ENCODE results near the gene RIMS4.
"Not testable (repeated sequence)": the region's sequence is repeated elsewhere in the genome, so short reads cannot be mapped to it uniquely, and the experiment has no call there.

RIMS4 gene

DNA sequence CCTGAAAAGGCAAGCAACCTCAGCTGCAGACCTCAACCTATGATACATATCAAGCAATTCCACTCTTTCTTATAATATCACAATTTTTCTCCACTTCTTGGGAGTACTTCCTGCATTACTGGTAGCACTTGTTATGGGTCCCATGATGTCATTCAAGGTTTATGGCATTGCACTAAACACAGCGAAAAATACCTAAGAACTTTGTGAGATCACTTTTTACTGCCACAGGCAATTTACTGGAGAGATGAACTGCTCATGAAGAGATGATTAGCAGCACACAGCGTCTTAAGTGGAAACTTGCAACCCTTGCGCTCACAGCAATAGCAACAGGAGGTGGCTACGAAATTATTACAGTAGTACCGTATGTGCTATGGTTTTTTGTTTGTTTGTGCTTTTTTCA, 19.3 kb upstream of the RIMS4 start:
- no peak for DNase-seq

DNA sequence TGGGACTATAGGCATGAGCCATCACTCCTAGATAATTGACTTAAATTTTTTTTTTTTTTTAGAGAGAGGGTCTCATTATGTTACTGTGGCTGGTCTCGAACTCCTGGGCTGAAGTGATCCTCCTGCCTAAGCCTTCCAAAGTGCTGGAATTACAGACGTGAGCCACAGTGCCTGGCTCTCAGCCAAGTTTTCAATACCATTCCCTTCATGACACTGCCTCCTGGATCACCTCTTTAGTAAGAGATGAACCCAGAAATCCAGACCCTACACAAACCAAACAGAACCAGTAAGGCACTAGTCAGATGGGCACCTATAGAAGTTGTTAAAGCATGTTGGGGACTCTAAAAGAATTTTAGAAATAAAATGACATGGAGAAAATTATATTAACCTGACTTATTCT, 18.3 kb upstream of the RIMS4 start:
- no peak for DNase-seq

DNA sequence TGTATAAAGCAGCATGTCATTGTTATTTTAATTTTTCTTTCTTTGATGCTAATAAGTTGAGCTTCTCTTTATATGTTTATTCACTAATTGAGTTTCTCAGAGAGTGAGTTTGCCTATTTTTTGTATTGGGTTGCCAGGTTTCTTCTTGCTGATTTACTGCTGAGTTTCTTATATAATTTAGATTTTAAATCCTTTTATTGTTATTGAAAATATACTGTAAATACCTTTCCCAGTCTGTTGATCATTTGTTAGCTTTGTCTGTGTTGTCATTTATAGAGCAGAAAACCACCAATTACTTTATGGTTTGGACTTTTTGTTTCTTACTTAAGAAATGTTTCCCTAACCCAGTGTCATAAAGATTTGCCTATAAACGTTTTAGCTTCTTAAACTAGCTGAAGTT, 17.1 kb upstream of the RIMS4 start:
- DNase-seq = no peak

DNA sequence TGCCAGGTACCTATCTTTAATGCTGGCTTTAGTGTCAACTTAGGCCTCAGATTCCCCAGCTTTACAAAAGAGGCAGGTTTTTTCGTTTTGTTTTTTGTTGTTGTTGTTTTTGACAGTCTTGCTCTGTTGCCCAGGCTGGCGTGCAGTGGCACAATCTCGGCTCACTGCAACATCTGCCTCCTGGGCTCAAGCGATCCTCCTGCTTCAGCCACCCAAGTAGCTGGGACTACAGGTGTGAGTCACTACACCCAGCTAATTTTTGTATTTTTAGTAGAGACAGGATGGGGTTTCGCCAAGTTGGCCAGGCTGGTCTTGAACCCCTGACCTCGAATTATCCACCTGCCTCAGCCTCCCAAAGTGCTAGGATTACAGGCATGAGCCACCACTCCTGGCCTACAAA, 11.2 kb upstream of the RIMS4 start:
- DNase-seq = not testable (repeated sequence)

DNA sequence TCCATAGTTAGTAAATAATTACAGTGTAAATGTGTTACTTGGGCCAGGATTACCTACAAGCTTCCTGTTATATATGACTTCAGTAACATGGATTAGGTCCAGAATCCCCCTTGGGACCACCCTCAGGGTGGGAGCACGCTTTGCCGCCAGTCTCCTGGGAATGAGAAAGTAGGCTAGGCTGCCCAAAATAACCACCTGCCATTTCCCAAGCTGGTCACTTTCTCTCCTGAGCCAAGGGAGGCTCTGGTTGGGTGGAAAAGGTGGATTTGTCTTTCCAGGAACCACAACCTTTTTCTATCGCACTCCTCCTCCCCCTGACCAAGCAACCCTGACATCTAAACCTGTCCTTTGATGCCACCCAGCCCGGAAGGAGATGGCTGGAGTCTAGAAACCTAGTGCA, 9.6 kb upstream of the RIMS4 start:
- no peak for DNase-seq

DNA sequence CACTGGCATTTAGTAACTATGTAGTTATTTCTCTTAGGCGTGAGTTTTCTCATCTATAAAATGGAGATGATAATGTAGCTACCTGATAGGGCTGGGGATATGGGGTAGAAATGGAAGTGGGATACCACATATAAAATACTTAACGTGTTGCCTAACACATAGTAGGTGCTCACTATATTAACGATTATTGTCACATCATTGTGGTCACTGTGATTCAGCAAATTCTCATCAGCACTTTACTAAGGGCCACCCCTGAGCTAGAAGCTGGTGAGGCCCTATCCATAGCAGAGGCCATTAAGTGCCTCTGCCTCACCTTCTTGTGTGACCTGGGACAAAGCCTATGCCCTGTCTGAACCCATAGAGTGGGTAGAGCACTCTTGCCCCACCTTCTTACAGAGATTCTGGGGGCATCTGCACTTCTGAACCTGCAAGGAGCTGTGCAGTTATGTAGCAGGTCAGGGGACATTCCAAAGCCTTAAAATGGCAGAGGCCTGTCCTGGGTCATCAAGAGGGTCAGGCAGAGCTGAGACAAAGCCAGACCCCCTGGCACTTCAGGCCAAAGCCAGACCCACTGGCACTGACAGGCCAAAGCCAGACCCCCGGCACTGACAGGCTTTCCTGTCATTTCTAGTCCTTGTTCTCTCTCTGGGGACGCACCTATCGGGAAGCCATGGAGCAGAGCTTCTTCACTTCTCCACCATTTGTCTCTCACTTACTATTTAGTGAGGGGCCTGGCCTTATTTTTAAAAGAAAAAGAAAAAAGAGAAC, 7.0 kb upstream of the RIMS4 start:
- no peak for DNase-seq

DNA sequence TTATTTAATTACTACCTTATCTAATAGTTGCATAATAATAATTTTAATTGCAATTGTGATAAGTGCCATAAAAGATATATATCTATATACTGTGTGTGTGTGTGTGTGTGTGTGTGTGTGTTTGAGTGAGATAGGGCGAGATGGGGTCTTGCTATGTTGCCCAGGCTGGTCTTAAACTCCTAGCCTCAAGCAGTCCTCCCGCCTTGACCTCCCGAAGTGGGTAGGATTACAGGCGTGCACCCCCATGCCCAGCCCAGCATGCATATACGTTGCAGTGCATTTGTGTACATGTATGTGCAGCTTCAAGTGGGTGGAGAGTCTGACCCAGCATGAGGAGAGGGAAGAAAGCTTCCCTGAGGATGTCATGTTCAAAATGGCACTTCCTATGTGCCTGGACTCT, 4.6 kb upstream of the RIMS4 start:
- DNase-seq = no peak

DNA sequence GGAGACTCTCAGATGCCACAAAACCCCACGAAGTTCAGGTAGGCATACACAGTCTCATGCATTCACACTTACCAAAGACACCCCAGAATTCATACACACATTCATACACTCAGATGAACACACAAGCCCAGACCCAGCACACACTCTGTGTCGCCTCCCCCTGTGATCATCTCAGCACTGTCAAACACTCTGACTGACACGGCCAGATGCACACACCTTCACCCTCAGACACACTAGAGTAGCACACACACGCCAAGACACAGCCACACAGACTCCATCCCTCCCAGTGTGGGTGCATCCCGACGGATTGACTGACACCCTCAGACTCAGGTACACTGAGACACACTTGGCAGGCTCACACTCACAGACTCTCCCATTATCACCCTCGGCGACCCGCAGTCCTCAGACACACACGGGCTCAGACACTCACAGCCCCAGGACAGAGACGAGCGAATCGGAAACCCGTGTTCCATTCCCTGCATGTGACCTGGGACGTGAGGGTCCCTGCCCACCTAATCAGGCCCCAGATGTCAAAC, 872 bp upstream of the RIMS4 start:
- DNase-seq = no peak

DNA sequence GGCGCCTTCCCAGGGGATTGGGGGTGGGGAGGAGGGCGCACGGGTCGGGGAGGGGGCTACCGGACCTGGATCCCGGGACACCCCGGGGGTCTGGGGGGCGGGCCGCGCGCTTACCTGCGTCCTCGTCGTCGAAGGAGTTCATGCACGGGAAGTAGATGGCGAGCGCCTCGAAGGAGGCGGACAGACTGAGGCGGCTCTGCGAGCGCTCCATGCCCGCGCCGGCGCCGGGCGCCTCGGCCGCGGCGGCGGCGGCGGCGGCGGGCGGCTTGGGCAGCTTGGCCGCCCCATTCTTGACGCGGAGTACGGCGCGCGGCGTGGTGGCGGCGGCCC, 320 bp downstream of the RIMS4 start:
- DNase-seq = no peak

DNA sequence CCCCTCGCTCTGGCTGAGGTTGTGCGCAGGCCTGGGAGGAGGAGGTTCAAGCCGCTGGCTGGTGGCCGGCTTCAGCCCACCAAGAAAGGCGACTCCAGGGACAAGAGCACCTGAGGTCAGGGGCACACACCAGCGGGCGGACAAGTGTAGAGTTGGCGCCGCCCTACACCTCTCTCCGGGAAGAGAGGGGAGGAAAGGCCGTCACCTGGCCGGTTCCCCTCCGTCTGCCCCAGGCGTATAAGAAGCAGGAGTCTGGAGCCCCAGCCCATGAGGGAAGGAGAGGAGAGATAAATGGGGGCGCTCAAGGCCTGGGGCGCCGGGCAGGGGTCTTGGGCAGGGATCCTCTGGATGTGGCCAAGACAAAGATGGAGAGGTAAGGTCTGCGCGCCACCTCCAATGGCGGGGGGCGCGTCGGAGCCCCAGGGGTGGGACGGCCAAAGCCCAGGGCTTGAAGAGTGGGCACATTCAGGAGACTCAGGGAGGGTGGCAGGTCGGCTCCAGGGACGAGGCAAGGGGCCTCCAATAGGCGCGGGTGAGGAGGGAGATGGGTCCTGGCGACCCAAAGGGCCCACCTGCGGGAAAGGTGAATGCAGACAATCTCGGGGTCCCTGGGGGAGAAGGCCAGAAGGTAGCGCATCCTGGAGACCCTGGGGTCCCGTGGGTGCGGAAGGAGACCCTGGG, 826 bp downstream of the RIMS4 start:
- DNase-seq = no peak

DNA sequence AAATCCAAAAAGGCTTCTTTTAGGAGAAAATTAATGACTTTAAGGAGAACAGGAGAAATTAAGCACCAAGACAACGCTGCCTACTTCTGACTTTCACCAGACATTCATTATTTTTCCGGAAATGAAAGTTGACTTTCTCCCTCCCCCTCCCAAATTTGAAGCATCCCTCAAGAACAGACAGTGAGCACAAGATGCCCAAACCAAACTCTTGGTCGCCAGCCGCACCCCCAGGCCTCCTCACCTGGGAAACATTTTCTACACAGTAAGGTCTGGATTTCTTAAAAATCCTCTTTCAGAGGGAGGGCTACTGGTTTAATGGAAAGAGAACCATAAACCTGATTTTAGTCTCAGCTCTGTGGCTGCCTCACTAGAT, 2.7 kb downstream of the RIMS4 start:
- DNase-seq = no peak

DNA sequence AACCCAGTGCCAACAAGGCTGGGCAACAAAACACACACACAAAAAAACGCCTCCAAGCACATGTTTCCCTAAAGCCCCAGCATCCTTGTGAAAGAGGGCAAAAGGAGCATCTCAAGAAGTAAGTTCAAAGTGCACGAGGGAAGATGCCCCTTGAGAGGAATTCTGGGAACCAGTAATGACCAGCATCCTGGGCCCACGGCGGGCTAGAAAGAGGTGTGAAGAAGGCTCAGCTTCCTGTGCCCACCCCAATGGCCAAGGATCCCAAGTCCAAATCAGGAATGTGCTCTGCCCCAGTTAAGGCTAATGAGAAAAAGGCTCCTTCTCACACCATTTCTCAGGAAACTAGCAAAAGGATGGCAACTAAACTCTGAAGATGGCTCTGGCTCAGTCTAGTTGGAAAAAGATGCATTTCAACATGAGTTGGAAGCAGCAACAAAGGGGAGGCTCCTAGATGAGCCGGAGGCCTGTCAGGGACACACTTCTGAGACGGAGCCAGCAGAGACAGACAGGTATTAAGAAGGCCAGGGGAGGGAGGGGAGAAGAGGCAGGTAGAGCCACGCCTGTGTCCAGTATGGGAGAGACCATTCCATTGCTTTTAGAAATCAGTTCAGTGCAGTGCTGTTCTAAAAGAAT, 3.2 kb downstream of the RIMS4 start:
- no peak for DNase-seq

DNA sequence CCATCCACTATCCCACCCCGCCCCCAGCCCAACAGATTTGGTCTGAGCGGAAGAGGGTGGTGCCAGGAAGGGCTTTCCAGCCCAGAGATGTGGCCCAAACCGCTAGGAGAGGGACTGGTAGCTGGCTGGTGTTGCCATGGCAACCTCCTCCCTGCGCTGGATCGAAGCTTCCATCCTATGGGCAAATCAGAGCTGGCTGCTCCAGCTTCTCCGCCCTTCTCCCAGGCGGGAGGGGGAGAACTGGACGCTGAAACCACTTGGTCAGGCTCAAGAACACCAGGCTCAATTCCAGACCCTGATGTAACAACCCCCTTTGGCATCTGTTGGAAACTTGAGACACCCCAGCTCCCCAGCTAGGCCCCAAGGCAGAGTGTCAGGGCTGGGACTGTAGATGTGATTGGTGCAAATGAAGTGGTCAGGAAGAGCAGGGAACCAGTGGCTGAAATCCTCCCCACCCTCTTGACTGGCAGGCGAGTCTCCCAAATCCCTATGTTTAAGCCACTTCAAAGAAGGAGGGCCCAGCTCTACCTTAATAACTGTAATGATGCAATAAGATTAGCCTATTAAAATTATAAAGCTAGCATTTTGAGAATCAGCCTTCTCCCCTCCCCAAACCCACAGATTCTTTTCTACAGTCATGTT, 4.2 kb downstream of the RIMS4 start:
- no peak for DNase-seq

DNA sequence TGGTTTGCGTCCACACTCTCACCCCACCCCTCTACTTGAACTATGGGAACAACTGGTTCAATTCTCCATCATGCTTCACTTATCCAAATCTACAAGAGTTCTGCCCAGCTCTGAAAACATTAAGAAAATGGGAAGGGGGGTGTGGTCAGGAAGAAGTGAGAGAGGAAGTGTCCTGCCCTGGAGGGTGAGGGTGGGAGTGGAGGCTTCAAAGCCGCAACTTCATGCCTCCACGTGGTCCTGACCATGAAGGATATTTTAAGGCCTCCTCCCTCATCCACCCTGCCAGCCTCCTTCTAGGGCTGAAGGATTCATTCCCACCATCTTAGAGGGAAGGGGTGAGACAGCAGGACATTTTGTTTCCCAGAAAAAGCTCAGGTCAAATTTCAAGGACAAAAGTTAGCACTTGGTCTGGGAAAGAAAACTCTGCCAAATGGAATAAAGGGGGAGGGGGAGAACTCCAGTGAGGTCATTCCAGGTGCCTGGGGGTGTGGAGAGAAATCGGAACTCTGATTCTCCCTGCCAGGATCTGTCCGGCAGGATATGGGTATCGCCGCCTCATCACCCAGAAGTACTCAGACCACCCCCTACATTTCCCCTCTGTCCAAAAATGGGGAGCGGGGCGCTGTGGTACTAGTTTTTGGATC, 4.9 kb downstream of the RIMS4 start:
- no peak for DNase-seq

DNA sequence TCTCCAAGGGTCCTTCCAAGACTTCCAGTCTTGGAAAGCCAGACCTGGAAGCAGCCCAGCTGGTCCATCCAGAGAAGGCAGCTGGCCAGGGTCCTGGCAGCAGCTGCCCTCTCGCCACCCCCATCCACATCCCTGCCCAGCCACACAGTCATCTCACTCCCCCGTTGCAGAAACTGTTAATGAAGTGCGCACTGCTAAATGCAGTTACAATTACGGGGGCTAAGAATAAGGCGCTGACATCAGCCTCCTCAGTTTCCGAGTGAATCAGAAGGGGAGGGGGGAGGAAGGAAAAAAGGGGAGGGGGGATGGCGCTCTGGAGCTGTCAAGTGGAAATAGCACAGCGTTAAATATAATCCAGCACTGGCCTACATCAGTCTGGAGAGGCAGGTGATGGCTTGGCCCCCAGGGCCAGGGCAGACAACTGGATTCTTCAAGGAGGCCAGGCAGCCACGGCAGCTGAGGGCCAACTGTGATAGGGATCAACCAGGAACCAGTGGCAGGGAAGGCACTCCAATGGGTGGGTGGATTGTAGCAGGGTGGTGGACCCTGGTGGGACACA, 6.9 kb downstream of the RIMS4 start:
- no peak for DNase-seq

DNA sequence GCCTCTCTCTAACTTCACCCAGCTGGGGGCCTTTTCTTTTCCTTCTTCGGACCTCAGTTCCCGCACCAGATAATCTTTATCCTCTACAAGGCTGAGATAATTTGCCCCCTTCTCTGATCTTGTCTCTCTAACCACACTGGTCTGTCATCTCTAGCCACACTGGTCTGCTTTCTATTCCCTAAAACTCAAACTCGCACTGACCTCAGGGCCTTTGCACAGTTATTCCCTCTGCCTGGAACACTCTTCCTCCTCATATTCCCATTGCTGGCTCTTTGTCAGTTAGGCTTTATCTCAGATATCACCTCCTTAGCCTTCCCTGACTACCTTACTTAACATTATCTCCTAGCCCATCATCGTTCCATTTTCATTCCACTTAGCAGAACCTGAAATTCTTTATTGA, 7.6 kb downstream of the RIMS4 start:
- DNase-seq = no peak

DNA sequence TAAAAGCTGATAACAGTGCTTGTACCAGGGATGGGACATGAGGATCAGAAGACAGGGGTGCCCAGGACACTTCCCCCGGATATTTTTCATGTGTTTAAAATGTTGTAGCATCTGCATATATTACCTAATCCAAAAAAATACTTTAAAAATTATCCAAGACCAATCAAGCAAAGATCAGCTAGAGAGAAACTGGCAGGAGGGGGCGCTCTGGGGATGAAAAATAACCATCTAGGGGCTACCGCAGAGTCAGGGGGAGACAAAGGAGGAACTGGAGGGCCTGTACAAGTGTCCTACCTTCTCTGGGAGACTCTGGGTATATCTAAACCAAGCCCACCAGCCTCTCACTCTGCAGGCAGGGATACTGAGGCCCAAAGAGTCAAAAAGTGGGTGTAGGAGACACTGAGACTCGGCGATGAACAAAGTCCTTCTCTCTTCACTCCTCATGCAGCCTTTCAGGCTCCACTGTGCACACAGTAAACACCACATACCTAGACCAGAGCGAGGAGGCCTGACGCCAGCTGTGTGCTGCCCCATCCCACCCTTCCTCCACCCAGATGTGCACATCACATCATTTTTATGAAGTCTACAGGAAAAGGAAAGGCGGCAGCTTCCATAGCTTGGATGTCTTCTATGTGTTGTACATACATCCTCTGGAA, 9.8 kb downstream of the RIMS4 start:
- no peak for DNase-seq

DNA sequence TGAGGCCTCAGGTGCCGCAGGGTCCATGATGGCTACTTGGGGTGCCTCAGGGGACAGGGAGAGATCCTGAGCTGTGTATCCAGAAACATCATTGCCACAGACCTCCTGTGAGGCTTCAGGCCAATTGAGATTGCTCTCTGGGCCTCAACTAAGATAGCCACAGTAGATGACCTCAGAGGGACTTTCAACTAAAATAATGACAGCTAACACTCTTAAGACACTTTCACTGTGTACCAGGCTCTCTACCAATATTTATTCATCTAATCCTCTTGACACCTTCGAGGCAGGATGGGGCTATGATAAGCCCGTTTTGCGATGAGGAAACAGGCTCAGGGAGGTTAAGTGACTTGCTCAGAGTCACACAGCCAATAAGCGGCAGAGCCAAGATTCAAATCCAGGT, 10.7 kb downstream of the RIMS4 start:
- no peak for DNase-seq

DNA sequence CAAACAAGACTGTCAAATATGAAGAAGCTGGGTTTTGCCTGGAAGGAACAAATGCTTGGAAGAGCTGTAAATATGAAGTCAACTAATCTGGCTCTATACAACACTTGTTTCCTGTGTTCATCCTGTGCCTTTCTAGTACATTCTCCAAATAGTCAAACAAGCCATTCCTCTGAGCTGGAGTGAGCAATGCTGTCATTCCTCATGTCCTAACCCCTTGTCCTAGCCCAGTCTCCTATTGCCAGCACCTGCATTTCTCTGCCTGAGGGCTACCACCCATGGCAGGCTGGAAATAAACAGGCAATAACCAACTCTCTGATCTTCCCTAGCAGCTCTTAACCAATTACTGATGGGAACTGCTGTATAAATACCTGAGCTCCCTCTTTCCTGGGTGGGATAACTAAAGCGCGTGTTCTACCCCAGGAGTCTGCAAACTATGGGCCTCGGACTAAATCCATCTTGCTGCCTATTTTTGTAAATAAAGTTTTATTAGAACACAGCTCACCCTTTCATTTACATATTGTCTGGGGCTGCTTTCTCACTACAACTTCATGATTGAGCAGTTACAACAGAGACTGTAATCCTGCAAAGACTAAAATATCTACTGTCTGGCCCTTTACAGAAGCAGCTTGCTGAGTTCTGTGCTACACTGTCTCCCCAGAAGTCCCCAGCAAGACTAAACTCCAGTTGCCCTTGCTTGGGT, 13.4 kb downstream of the RIMS4 start:
- no peak for DNase-seq

DNA sequence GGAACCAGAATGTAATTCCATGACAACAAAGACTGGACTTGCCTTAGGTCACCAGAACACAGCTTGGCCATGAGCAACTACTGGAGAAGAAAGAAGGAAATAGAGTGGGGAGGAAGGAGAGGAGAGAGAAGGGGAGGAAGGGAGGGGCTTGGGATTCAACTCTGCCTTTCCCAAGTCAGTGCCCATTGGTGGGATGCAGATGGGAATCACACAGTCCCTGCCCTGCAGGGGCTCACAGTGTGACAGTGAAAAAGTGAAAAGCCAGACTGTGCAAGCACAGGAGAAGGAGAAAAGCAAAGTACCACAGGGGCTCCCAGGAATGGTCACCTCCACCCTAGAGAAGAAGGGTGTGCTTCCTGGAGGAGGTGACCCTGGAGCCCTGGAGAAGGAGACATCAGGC, 14.0 kb downstream of the RIMS4 start:
- DNase-seq = no peak

DNA sequence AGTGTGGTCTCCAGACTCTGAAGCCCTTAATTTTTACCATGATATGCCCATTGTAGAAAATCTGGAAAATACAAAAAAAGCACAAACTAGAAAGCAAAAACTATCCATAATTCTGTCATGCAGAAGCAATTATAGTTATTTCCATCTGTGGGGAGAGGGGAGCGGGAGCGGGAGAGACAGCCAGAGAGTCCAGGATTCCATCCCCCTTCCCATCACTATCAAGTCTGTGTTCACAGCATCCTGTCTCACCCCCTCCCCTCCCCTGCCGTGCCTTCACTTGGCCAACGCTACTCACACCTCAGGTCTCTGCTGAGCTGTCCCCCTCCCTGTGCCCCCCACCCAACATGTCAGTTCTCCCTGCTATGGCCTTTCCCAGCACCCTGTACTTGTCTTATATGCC, 14.5 kb downstream of the RIMS4 start:
- no peak for DNase-seq

DNA sequence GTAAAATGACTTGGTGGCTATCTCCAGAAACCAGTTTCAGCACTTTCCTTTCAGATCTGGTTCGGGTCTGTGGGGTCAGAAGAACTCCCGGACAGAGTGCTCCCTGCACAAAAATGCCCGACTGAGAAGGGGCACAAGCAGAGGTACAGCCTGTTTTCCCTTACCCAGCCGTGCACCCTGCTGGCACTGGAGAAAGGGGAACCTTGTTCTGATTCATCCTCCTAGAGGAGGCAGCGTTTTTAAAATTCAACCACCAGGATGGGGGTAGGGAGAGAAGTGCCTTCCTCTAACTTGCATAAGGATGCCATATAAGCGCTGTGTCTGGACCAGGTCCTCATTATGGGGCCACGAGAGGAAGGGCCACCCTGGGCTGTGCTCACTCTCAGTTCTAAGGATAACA, 17.6 kb downstream of the RIMS4 start:
- no peak for DNase-seq
